Smooth muscle cell of bladder (primary cell): ENCODE measurements around the gene CMPK1. TPM values are rescaled to one million over a fixed set of nuclear protein-coding genes. Genes with fewer than 3 reads are reported as not detected.

Experiments used
- total RNA-seq: library from RNA; depleted of rRNA; stranded (reverse); fragments of >200 nt; gene quantifications from 2 replicates; pipeline ENCODE4 v1.2.3, GENCODE V29; 2014

The CMPK1 gene
- total RNA-seq, result 89.6 and 106 TPM in 2 replicates

GRCh38 chr1:47333578-47333921 lies at the start of gene CMPK1:
CMPK1 (plus strand) TSS chr1:47333790; CDS start chr1:47333946, 156 bp downstream.

GRCh38 chr1:47313915-47314664 lies 19.5 kb upstream of the CMPK1 start, which contains the start of gene STIL:
STIL (minus strand) TSS chr1:47314147; CDS start chr1:47310319, 3,828 bp downstream.

DNA sequence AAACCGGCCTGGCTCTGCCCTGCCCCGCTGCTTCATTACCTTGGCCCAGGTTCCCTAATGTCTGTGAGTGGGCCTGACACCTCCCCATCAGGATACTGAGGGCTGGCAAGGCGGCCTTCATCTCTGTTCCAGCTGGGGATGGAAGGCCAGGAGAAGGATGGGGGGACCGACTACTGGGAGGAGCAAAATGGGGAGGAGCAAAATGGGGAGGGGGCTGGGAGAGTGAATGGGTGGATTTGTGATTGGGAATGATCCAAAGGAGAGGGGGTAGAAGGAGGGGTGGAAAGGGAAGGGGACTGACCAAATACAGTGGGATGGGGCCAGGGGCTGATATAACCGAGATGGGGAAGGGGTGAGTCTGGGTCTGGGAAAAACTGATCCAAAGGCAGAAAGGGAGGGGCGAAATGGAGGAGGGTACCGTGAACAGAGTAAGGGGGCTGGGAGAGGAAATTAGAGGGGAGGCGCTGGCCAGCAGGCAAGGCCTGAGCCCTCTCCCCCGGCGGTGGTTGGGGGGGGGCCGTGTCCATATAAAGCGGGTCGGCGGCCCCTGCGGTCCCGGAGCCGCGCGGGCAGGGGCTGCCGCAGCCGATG lies 82.2 kb downstream of the CMPK1 start, which contains the start of gene FOXE3:
Gene FOXE3, plus strand, starts transcription at position 558 of the 591 bp plus-strand sequence. Its CDS starts 31 bp downstream, at position 589.

Other genes starting within 250 kb of the CMPK1 start
- gene CYP4A22, start 196.3 kb upstream of the CMPK1 start, total RNA-seq, result not detected in 2 replicates
- gene PDZK1IP1, start 143.8 kb upstream of the CMPK1 start, total RNA-seq, result not detected in 2 replicates
- gene TAL1, start 101.6 kb upstream of the CMPK1 start, total RNA-seq, result under 0.01 TPM in 2 replicates
- gene STIL, start 19.6 kb upstream of the CMPK1 start, total RNA-seq, result 1.7 and 2.6 TPM in 2 replicates
- not detected in 2 replicates for gene FOXE3, start 82.5 kb downstream of the CMPK1 start, total RNA-seq
- gene FOXD2, start 104.3 kb downstream of the CMPK1 start, total RNA-seq, result under 0.01 TPM in 1 of 2 replicates, not detected in the other